WTC11 (cell line): ENCODE data around the gene CTNNA3. TPM values are rescaled to one million over a fixed set of nuclear protein-coding genes. Genes with fewer than 3 reads are reported as not detected.

Experiments
- ATAC-seq: fragments of 200-7000 bp; cut with Tn5 transposase; 2 replicates; pipeline ENCODE4 v1.10.0; 2021; ENCODE audit warnings: mild to moderate bottlenecking, moderate library complexity
- CTCF ChIA-PET: fragments of 300-600 bp; sonication (Branson Sonifier 250); formaldehyde crosslinking; loops from one replicate; lab custom pipeline; 2021; ENCODE audit warnings: antibody characterized with exemption; lab: Charles Lee
- POLR2A ChIA-PET: fragments of 350-600 bp; sonication (Branson Sonifier 250); formaldehyde crosslinking; loops from one replicate; lab custom pipeline; 2021; ENCODE audit warnings: antibody characterized with exemption; lab: Charles Lee
- DNase-seq: peaks from one replicate; pipeline ENCODE4 v3.0.0; 2021; ENCODE audit warnings: low spot score
- H3K27ac Mint-ChIP-seq: 2 replicates; pipeline ENCODE4 v1.8.0; 2021; ENCODE audit warnings: mixed read lengths
- H3K27me3 Mint-ChIP-seq: 2 replicates; pipeline ENCODE4 v1.8.0; 2021; ENCODE audit warnings: low read depth, mild to moderate bottlenecking, moderate library complexity, mixed read lengths
- H3K36me3 Mint-ChIP-seq: 2 replicates; pipeline ENCODE4 v1.8.0; 2021; ENCODE audit warnings: mixed read lengths
- H3K4me1 Mint-ChIP-seq: 2 replicates; pipeline ENCODE4 v1.8.0; 2022; ENCODE audit warnings: mixed read lengths
- H3K4me3 Mint-ChIP-seq: 2 replicates; pipeline ENCODE4 v1.8.0; 2021; ENCODE audit warnings: mild to moderate bottlenecking, moderate library complexity, mixed read lengths
- H3K9me3 Mint-ChIP-seq: 2 replicates; pipeline ENCODE4 v1.8.0; 2021; ENCODE audit warnings: mixed read lengths
- ARID4B ChIP-seq: sonication (generic); formaldehyde crosslinking; IDR thresholded peaks from 2 replicates; pipeline ENCODE4 v1.8.0; 2023; ENCODE audit warnings: missing genetic modification reagents, mild to moderate bottlenecking, borderline replicate concordance
- ATF1 ChIP-seq: sonication (generic); formaldehyde crosslinking; IDR thresholded peaks from 2 replicates; pipeline ENCODE4 v1.8.1; 2023; ENCODE audit warnings: mild to moderate bottlenecking, moderate library complexity, missing genetic modification reagents
- ATF3 ChIP-seq: sonication (generic); formaldehyde crosslinking; conservative IDR thresholded peaks from 2 replicates; pipeline ENCODE4 v1.8.1; 2022; ENCODE audit warnings: mild to moderate bottlenecking, missing genetic modification reagents
- E2F4 ChIP-seq: sonication (generic); formaldehyde crosslinking; IDR thresholded peaks from 2 replicates; pipeline ENCODE4 v1.8.1; 2022; ENCODE audit warnings: low read depth, mild to moderate bottlenecking, moderate library complexity, missing genetic modification reagents, borderline replicate concordance
- FOXP1 ChIP-seq: sonication (generic); formaldehyde crosslinking; IDR thresholded peaks from 2 replicates; pipeline ENCODE4 v1.8.0; 2022; ENCODE audit warnings: missing genetic modification reagents, mild to moderate bottlenecking, moderate library complexity, borderline replicate concordance
- HMGXB4 ChIP-seq: sonication (generic); formaldehyde crosslinking; IDR thresholded peaks from 2 replicates; pipeline ENCODE4 v1.8.1; 2023; ENCODE audit warnings: mild to moderate bottlenecking, moderate library complexity, missing genetic modification reagents
- IRF2 ChIP-seq: sonication (generic); formaldehyde crosslinking; IDR thresholded peaks from 2 replicates; pipeline ENCODE4 v1.8.0; 2022; ENCODE audit warnings: low read depth, missing genetic modification reagents, borderline replicate concordance
- KAT7 ChIP-seq: sonication (generic); formaldehyde crosslinking; IDR thresholded peaks from 2 replicates; pipeline ENCODE4 v1.8.1; 2023; ENCODE audit warnings: missing genetic modification reagents, mild to moderate bottlenecking, borderline replicate concordance
- MLX ChIP-seq: sonication (generic); formaldehyde crosslinking; IDR thresholded peaks from 2 replicates; pipeline ENCODE4 v1.8.1; 2023; ENCODE audit warnings: mild to moderate bottlenecking, missing genetic modification reagents, moderate library complexity
- OVOL2 ChIP-seq: fragments of 250-450 bp; sonication (Bioruptor Pico); IDR thresholded peaks from 2 replicates; pipeline ENCODE4 v1.9.0; 2021; ENCODE audit warnings: mild to moderate bottlenecking, borderline replicate concordance
- PRRX2 ChIP-seq: fragments of 250-450 bp; sonication (Bioruptor Pico); IDR thresholded peaks from 2 replicates; pipeline ENCODE4 v1.8.0; 2021; ENCODE audit warnings: mild to moderate bottlenecking
- ZBTB43 ChIP-seq: sonication (generic); formaldehyde crosslinking; IDR thresholded peaks from 2 replicates; pipeline ENCODE4 v1.8.1; 2023; ENCODE audit warnings: mild to moderate bottlenecking, missing genetic modification reagents
- ZMAT4 ChIP-seq: fragments of 250-450 bp; sonication (Bioruptor Pico); IDR thresholded peaks from 2 replicates; pipeline ENCODE4 v1.9.0; 2021; ENCODE audit warnings: mild to moderate bottlenecking
- ZNF232 ChIP-seq: sonication (generic); formaldehyde crosslinking; IDR thresholded peaks from 2 replicates; pipeline ENCODE4 v1.8.0; 2022; ENCODE audit warnings: mild to moderate bottlenecking, missing genetic modification reagents
- ZNF423 ChIP-seq: fragments of 250-450 bp; sonication (Bioruptor Pico); IDR thresholded peaks from 2 replicates; pipeline ENCODE4 v2.1.2; 2022; ENCODE audit warnings: mild to moderate bottlenecking, moderate library complexity
- total RNA-seq: library from RNA; stranded (reverse); gene quantifications from 3 replicates; pipeline ENCODE4 v1.2.3, GENCODE V29; 2021
- TF ChIP-seq, protein P1 (sequence below): fragments of 250-450 bp; sonication (Bioruptor Pico); IDR thresholded peaks from 2 replicates; pipeline ENCODE4 v1.8.0; 2021; ENCODE audit warnings: mild to moderate bottlenecking

The CTNNA3 gene
- total RNA-seq, 1 experiment from 2014 or later = 6.1 TPM

- TF ChIP-seq ARID4B (CRISPR knock-in tag) (no peak), KAT7 (CRISPR knock-in tag) (no peak), OVOL2 (no peak), ZNF232 (CRISPR knock-in tag) (no peak), ZBTB43 (CRISPR knock-in tag) (no peak), E2F4 (no peak), ZNF423 (CRISPR knock-in tag) (no peak), IRF2 (CRISPR knock-in tag) (no peak), ATF3 (CRISPR knock-in tag) (no peak), FOXP1 (no peak), PRRX2 (CRISPR knock-in tag) (no peak), HMGXB4 (CRISPR knock-in tag) (no peak)
- TF ChIP-seq, all 79 proteins: peak for 0
Measured at GRCh38 chr10:67022099-67022498, 673.9 kb downstream of the CTNNA3 start (continued).

DNA sequence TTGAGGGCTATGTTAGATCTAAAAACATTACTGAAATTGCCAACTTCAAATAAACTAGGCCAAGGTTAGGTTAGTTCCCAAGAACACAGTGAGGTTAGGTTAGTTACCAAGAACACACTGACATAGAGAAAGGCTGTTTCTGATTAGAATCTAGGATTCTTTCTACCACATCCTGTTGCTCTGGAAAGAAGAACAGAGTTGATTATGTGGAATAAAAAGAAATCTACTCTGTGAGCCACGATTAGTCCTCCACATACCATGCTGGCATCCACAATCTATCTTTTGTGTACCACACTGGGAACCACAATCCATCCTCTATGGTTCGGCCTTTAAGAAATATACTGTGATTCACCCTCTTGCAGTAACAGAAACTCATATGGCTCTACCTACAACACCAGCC is 678.8 kb downstream of the CTNNA3 start:
- ATAC-seq (no peak), DNase-seq (no peak)
- Mint-ChIP-seq H3K9me3 (no peaks in the 10 kb centered on the region), H3K4me1 (0 out of 2 replicates have a peak, but pooled peaks cover 2% of the 10 kb centered on the region), H3K36me3 (no peaks in the 10 kb centered on the region), H3K4me3 (no peak overlapping the region), H3K27ac (no peak overlapping the region), H3K27me3 (no peaks in the 10 kb centered on the region)
- ChIA-PET POLR2A (no interaction called here), CTCF (no interaction called here)
- TF ChIP-seq MLX (CRISPR knock-in tag) = no peak
- no peak for TF ChIP-seq ATF1 (CRISPR knock-in tag)
- TF ChIP-seq, protein P1, sequence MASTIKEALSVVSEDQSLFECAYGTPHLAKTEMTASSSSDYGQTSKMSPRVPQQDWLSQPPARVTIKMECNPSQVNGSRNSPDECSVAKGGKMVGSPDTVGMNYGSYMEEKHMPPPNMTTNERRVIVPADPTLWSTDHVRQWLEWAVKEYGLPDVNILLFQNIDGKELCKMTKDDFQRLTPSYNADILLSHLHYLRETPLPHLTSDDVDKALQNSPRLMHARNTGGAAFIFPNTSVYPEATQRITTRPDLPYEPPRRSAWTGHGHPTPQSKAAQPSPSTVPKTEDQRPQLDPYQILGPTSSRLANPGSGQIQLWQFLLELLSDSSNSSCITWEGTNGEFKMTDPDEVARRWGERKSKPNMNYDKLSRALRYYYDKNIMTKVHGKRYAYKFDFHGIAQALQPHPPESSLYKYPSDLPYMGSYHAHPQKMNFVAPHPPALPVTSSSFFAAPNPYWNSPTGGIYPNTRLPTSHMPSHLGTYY = no peak
- TF ChIP-seq ZMAT4 = no peak
